Subcutaneous preadipocyte (primary cell): Measurements from ENCODE around the gene MKRN3. TPM values are rescaled to one million over a fixed set of nuclear protein-coding genes. Genes with fewer than 3 reads are reported as not detected.

ENCODE experiments used
- small RNA-seq: library from RNA; depleted of rRNA; stranded (forward); fragments of <200 nt; gene quantifications from one replicate; pipeline ENCODE3, GENCODE V24; 2012
- total RNA-seq: library from RNA; depleted of rRNA; stranded (reverse); fragments of >200 nt; gene quantifications from 2 replicates; pipeline ENCODE4 v1.2.3, GENCODE V29; 2012

MKRN3 gene
- total RNA-seq: 2.3 TPM in 1 of 2 replicates, not detected in the other

GRCh38 chr15:23565395-23566070, at the start of gene MKRN3:
Gene MKRN3 (plus strand): TSS chr15:23565674. CDS start chr15:23565783, 109 bp downstream.

Small RNA genes lying within 50 kb of the gene (small RNA-seq; reads per million reads assigned to genes)
- not detected for gene MIR4508

Other genes starting within 250 kb of the MKRN3 start
- not detected in 2 replicates for gene GOLGA6L26, start 231.5 kb upstream of the MKRN3 start, total RNA-seq
- not detected in 2 replicates for gene GOLGA8S, start 210.9 kb upstream of the MKRN3 start, total RNA-seq
- gene GOLGA6L2, start 118.4 kb upstream of the MKRN3 start, total RNA-seq: not detected in 2 replicates
- not detected in 2 replicates for gene MAGEL2, start 82.2 kb downstream of the MKRN3 start, total RNA-seq
- gene NDN, start 121.6 kb downstream of the MKRN3 start, total RNA-seq: 38.9 and 76.8 TPM in 2 replicates